ENCODE data around the gene TMEM181. TPM values are rescaled to one million over a fixed set of nuclear protein-coding genes. Genes with fewer than 3 reads are reported as not detected.

TMEM181 gene
- total and polyA plus RNA-seq, 2 experiments from 2014 or later = 11.9 to 25.2 TPM

DNA sequence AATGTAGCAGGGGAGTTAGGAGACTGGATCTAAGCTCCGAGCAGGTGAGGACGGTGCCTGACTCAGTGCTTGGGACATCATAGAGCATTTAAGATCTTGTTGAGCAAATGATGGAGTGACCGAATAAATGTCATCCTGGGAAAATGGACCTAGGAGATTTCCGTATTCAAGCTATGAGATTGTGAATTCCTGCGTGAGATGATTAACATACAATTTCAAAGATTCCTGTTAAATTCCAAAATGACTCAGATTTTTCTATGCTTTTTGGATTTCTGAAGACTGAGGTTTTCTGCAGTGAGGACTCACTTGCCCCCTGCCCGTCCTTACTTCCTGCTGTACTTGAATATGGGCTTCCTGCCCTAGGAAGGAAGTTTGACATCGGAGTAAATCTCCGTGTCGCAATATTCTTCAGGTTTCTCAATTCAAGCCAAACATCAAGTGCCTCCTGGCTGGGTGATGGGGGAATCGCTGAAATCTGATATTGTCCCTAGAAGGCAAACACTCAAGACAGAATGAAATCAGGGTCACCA lies 95.1 kb downstream of the TMEM181 start (continued):
- TF ChIP-seq, protein P1, sequence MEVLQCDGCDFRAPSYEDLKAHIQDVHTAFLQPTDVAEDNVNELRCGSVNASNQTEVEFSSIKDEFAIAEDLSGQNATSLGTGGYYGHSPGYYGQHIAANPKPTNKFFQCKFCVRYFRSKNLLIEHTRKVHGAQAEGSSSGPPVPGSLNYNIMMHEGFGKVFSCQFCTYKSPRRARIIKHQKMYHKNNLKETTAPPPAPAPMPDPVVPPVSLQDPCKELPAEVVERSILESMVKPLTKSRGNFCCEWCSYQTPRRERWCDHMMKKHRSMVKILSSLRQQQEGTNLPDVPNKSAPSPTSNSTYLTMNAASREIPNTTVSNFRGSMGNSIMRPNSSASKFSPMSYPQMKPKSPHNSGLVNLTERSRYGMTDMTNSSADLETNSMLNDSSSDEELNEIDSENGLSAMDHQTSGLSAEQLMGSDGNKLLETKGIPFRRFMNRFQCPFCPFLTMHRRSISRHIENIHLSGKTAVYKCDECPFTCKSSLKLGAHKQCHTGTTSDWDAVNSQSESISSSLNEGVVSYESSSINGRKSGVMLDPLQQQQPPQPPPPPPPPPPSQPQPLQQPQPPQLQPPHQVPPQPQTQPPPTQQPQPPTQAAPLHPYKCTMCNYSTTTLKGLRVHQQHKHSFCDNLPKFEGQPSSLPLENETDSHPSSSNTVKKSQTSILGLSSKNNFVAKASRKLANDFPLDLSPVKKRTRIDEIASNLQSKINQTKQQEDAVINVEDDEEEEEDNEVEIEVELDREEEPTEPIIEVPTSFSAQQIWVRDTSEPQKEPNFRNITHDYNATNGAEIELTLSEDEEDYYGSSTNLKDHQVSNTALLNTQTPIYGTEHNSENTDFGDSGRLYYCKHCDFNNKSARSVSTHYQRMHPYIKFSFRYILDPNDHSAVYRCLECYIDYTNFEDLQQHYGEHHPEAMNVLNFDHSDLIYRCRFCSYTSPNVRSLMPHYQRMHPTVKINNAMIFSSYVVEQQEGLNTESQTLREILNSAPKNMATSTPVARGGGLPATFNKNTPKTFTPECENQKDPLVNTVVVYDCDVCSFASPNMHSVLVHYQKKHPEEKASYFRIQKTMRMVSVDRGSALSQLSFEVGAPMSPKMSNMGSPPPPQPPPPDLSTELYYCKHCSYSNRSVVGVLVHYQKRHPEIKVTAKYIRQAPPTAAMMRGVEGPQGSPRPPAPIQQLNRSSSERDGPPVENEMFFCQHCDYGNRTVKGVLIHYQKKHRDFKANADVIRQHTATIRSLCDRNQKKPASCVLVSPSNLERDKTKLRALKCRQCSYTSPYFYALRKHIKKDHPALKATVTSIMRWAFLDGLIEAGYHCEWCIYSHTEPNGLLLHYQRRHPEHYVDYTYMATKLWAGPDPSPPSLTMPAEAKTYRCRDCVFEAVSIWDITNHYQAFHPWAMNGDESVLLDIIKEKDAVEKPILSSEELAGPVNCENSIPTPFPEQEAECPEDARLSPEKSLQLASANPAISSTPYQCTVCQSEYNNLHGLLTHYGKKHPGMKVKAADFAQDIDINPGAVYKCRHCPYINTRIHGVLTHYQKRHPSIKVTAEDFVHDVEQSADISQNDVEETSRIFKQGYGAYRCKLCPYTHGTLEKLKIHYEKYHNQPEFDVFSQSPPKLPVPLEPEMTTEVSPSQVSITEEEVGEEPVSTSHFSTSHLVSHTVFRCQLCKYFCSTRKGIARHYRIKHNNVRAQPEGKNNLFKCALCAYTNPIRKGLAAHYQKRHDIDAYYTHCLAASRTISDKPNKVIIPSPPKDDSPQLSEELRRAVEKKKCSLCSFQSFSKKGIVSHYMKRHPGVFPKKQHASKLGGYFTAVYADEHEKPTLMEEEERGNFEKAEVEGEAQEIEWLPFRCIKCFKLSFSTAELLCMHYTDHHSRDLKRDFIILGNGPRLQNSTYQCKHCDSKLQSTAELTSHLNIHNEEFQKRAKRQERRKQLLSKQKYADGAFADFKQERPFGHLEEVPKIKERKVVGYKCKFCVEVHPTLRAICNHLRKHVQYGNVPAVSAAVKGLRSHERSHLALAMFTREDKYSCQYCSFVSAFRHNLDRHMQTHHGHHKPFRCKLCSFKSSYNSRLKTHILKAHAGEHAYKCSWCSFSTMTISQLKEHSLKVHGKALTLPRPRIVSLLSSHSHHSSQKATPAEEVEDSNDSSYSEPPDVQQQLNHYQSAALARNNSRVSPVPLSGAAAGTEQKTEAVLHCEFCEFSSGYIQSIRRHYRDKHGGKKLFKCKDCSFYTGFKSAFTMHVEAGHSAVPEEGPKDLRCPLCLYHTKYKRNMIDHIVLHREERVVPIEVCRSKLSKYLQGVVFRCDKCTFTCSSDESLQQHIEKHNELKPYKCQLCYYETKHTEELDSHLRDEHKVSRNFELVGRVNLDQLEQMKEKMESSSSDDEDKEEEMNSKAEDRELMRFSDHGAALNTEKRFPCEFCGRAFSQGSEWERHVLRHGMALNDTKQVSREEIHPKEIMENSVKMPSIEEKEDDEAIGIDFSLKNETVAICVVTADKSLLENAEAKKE (CRISPR knock-in tag; IDR thresholded peaks at IDR 0.05) = no peak
- TF ChIP-seq ZNF114 (CRISPR knock-in tag; IDR thresholded peaks at IDR 0.05) (no peak), ETS1 (IDR thresholded peaks at IDR 0.05) (no peak), POLR2AphosphoS5 (IDR thresholded peaks at IDR 0.05; ENCODE audit: low read depth) (no peak), EZH2phosphoT487 (IDR thresholded peaks at IDR 0.05; ENCODE audit: unreplicated experiment) (no peak), JUNB (IDR thresholded peaks at IDR 0.05; ENCODE audit: unreplicated experiment) (no peak), ZNF331 (CRISPR knock-in tag; IDR thresholded peaks at IDR 0.05; ENCODE audit: low read depth) (no peak), NANOG (IDR thresholded peaks at IDR 0.05; ENCODE audit: borderline replicate concordance) (no peak), CREB1 (CRISPR knock-in tag; IDR thresholded peaks at IDR 0.05; ENCODE audit: low read depth) (no peak), EZH2 (IDR thresholded peaks at IDR 0.05; ENCODE audit: low read depth, unreplicated experiment) (no peak)
- TF ChIP-seq, protein P2, sequence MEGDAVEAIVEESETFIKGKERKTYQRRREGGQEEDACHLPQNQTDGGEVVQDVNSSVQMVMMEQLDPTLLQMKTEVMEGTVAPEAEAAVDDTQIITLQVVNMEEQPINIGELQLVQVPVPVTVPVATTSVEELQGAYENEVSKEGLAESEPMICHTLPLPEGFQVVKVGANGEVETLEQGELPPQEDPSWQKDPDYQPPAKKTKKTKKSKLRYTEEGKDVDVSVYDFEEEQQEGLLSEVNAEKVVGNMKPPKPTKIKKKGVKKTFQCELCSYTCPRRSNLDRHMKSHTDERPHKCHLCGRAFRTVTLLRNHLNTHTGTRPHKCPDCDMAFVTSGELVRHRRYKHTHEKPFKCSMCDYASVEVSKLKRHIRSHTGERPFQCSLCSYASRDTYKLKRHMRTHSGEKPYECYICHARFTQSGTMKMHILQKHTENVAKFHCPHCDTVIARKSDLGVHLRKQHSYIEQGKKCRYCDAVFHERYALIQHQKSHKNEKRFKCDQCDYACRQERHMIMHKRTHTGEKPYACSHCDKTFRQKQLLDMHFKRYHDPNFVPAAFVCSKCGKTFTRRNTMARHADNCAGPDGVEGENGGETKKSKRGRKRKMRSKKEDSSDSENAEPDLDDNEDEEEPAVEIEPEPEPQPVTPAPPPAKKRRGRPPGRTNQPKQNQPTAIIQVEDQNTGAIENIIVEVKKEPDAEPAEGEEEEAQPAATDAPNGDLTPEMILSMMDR (conservative IDR thresholded peaks at IDR 0.05; ENCODE audit: low read depth in 2 of 2) = no peak

Data from GM23338 (cell line).